Measurements from ENCODE around the gene CREG1.
A peak's percentile ranks its signal among the peaks of the same experiment; 100 is the strongest.

CREG1 gene

GRCh38 chr1:167544447-167545093 lies 9.0 kb downstream of the CREG1 start:
- H2AFZ ChIP-seq (ENCODE audit: insufficient read depth, low read length, poor library complexity) = no peak overlapping the region
- H3K36me3 ChIP-seq (ENCODE audit: control insufficient read depth in 1 of 2, insufficient read depth in 2 of 2, low read length in 2 of 2) = peaks cover 4 to 16% of the 10 kb centered on the region in 2 experiments
- DNase-seq = peak in 1 of 2 donors; percentile 22
- no peak overlapping the region for H3K4ac ChIP-seq (ENCODE audit: low read depth, low read length)
- no peak overlapping the region for H2BK5ac ChIP-seq (ENCODE audit: low read depth, low read length, poor library complexity)
- no peaks in the 10 kb centered on the region for H3K79me1 ChIP-seq (ENCODE audit: low read length)
- no peak overlapping the region for H3K18ac ChIP-seq (ENCODE audit: low read length)
- H2BK120ac ChIP-seq (ENCODE audit: insufficient read depth, low read length, poor library complexity) = no peak overlapping the region
- H3K4me2 ChIP-seq (ENCODE audit: low read length) = no peak overlapping the region
- H3K79me2 ChIP-seq (ENCODE audit: control insufficient read depth, insufficient read depth, low read length, poor library complexity) = peaks cover 2% of the 10 kb centered on the region
- H3K23ac ChIP-seq (ENCODE audit: low read length) = no peak overlapping the region
- no peak overlapping the region for H3K9ac ChIP-seq (ENCODE audit: low read length)
- H3K27me3 ChIP-seq (ENCODE audit: insufficient read depth, low read length) = no peaks in the 10 kb centered on the region
- H3K14ac ChIP-seq (ENCODE audit: low read length) = no peak overlapping the region
- no peak overlapping the region for H2BK12ac ChIP-seq (ENCODE audit: low read length)
- no peak overlapping the region for H3K4me3 ChIP-seq (ENCODE audit: low read depth, low read length)
- H3K27ac ChIP-seq (ENCODE audit: low read depth, low read length) = no peak overlapping the region
- peaks cover 0 to 4% of the 10 kb centered on the region in 2 experiments for H3K4me1 ChIP-seq (ENCODE audit: control insufficient read depth in 1 of 2, insufficient read depth in 2 of 2, low read length in 2 of 2)
- WGBS (ENCODE audit: extremely low coverage, insufficient coverage, insufficient read length) = no CpG with 5 or more reads among the region's 3 CpGs
- no peaks in the 10 kb centered on the region for H3K9me3 ChIP-seq (ENCODE audit: insufficient read depth, low read depth, low read length)
- H4K8ac ChIP-seq (ENCODE audit: low read depth, low read length) = no peak overlapping the region
- no peak overlapping the region for H4K12ac ChIP-seq (ENCODE audit: low read depth, low read length)
- no peak overlapping the region for H4K91ac ChIP-seq (ENCODE audit: low read depth, low read length)
- H2AK5ac ChIP-seq (ENCODE audit: low read length) = no peak overlapping the region

- peaks cover 4 to 16% of the 10 kb centered on the region in 2 experiments for H3K36me3 ChIP-seq (ENCODE audit: control insufficient read depth in 1 of 2, insufficient read depth in 2 of 2, low read length in 2 of 2)
- no peak overlapping the region for H3K14ac ChIP-seq (ENCODE audit: low read length)
- H2BK5ac ChIP-seq (ENCODE audit: low read depth, low read length, poor library complexity) = no peak overlapping the region
- no peak overlapping the region for H3K23ac ChIP-seq (ENCODE audit: low read length)
- H2BK12ac ChIP-seq (ENCODE audit: low read length) = no peak overlapping the region
- no peak overlapping the region for H3K4ac ChIP-seq (ENCODE audit: low read depth, low read length)
- no peak overlapping the region for H2AK5ac ChIP-seq (ENCODE audit: low read length)
- H2BK120ac ChIP-seq (ENCODE audit: insufficient read depth, low read length, poor library complexity) = no peak overlapping the region
- no peaks in the 10 kb centered on the region for H3K9me3 ChIP-seq (ENCODE audit: insufficient read depth, low read depth, low read length)
- H4K91ac ChIP-seq (ENCODE audit: low read depth, low read length) = no peak overlapping the region
- no peak overlapping the region for H2AFZ ChIP-seq (ENCODE audit: insufficient read depth, low read length, poor library complexity)
- H3K4me3 ChIP-seq (ENCODE audit: low read depth, low read length) = no peak overlapping the region
- H4K12ac ChIP-seq (ENCODE audit: low read depth, low read length) = no peak overlapping the region
- no peak overlapping the region for H3K18ac ChIP-seq (ENCODE audit: low read length)
- no peaks in the 10 kb centered on the region for H3K79me1 ChIP-seq (ENCODE audit: low read length)
- peaks cover 0 to 4% of the 10 kb centered on the region in 2 experiments for H3K4me1 ChIP-seq (ENCODE audit: control insufficient read depth in 1 of 2, insufficient read depth in 2 of 2, low read length in 2 of 2)
- no peak overlapping the region for H4K8ac ChIP-seq (ENCODE audit: low read depth, low read length)
- peaks cover 2% of the 10 kb centered on the region for H3K79me2 ChIP-seq (ENCODE audit: control insufficient read depth, insufficient read depth, low read length, poor library complexity)
- H3K9ac ChIP-seq (ENCODE audit: low read length) = no peak overlapping the region
- DNase-seq = no peak
- H3K27ac ChIP-seq (ENCODE audit: low read depth, low read length) = no peak overlapping the region
- no peak overlapping the region for H3K4me2 ChIP-seq (ENCODE audit: low read length)
- WGBS (ENCODE audit: extremely low coverage, insufficient coverage, insufficient read length) = no CpG with 5 or more reads among the region's 13 CpGs
- no peaks in the 10 kb centered on the region for H3K27me3 ChIP-seq (ENCODE audit: insufficient read depth, low read length)
Observed at GRCh38 chr1:167543199-167543990, 10.2 kb downstream of the CREG1 start.

DNA sequence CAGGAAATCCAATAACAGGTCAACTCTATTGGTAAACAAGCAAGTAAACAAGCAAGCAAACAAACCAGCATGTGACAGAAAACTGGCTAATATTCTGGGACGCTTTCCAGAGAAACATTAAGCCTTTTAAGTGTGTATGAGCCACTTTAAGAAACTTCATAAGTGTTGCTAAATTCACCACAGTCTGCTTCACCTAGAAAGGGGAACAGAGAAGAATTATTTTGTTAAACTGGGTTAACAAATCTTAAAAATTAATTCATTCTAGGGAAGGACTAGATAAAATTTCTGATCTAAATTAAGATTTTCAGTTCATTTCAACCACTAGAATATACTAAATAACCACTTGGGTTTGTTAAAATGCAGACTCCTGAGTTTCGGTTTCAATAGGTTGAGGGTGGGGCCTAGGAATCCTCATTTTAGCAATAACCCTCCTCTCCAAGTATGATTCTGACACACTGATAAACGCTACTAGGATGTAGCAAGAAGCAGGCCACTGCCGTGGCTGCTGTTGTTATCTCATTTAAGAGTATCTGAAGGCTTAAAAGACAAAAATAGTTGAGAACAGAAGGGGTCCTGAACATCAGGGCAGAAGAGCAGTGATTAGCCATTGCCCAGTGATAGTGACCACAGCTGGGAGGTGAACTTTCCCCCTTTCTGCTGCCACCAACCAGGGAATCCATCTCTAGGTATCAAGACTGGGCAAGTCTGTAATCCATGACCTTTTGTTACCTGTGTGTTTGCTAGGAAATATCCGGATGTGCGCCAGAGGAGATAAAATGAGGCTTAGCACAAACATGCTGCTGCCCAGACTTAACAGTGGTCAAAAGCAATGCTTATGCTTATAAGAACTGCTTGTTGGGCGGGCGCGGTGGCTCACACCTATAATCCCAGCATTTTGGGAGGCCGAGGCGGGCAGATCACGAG lies 11.2 kb downstream of the CREG1 start:
- Histone ChIP-seq H4K91ac (ENCODE audit: low read depth, low read length) (no peak overlapping the region), H3K79me2 (ENCODE audit: control insufficient read depth, insufficient read depth, low read length, poor library complexity) (peaks cover 2% of the 10 kb centered on the region), H3K18ac (ENCODE audit: low read length) (no peak overlapping the region), H2BK120ac (ENCODE audit: insufficient read depth, low read length, poor library complexity) (no peak overlapping the region), H3K4me3 (ENCODE audit: low read depth, low read length) (no peak overlapping the region), H3K9me3 (ENCODE audit: insufficient read depth, low read depth, low read length) (no peaks in the 10 kb centered on the region), H3K36me3 (ENCODE audit: control insufficient read depth in 1 of 2, insufficient read depth in 2 of 2, low read length in 2 of 2) (peaks cover 4 to 16% of the 10 kb centered on the region in 2 experiments), H3K4me1 (ENCODE audit: control insufficient read depth in 1 of 2, insufficient read depth in 2 of 2, low read length in 2 of 2) (peaks cover 0 to 4% of the 10 kb centered on the region in 2 experiments), H3K4ac (ENCODE audit: low read depth, low read length) (no peak overlapping the region), H3K14ac (ENCODE audit: low read length) (no peak overlapping the region), H4K8ac (ENCODE audit: low read depth, low read length) (no peak overlapping the region), H2BK12ac (ENCODE audit: low read length) (no peak overlapping the region), H3K4me2 (ENCODE audit: low read length) (no peak overlapping the region), H3K27me3 (ENCODE audit: insufficient read depth, low read length) (no peaks in the 10 kb centered on the region), H2AFZ (ENCODE audit: insufficient read depth, low read length, poor library complexity) (no peak overlapping the region), H3K9ac (ENCODE audit: low read length) (no peak overlapping the region), H4K12ac (ENCODE audit: low read depth, low read length) (no peak overlapping the region), H2BK5ac (ENCODE audit: low read depth, low read length, poor library complexity) (no peak overlapping the region), H3K23ac (ENCODE audit: low read length) (no peak overlapping the region), H3K27ac (ENCODE audit: low read depth, low read length) (no peak overlapping the region), H3K79me1 (ENCODE audit: low read length) (no peaks in the 10 kb centered on the region), H2AK5ac (ENCODE audit: low read length) (no peak overlapping the region)
- no CpG with 5 or more reads among the region's 12 CpGs for WGBS (ENCODE audit: extremely low coverage, insufficient coverage, insufficient read length)
- DNase-seq = no peak

DNA sequence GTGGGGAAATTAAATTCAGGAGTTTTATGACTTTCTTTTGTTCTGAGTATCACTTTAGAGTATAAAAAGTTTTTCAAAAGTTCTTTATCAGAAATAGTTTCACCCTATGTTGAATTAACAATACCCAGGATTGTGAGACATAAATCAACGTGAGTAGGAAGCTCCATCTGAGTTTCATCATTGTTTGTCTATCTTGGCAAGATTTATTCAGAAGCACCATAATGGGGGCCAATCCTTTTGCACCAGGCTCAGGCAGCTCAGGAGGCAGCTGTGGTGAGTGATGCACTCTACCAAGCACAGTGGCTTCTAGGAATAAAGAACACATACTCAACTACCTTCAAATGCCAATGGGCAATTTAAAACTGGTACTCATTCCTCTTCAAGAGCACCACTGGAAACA lies 12.0 kb downstream of the CREG1 start:
- peaks cover 4 to 14% of the 10 kb centered on the region in 2 experiments for H3K36me3 ChIP-seq (ENCODE audit: control insufficient read depth in 1 of 2, insufficient read depth in 2 of 2, low read length in 2 of 2)
- H3K4me3 ChIP-seq (ENCODE audit: low read depth, low read length) = no peak overlapping the region

More for the DNA sequence above, 12.0 kb downstream of the CREG1 start:
- H3K14ac ChIP-seq (ENCODE audit: low read length) = no peak overlapping the region
- DNase-seq = no peak
- peaks cover 2% of the 10 kb centered on the region for H3K79me2 ChIP-seq (ENCODE audit: control insufficient read depth, insufficient read depth, low read length, poor library complexity)
- no peak overlapping the region for H2BK120ac ChIP-seq (ENCODE audit: insufficient read depth, low read length, poor library complexity)
- H3K4me1 ChIP-seq (ENCODE audit: control insufficient read depth in 1 of 2, insufficient read depth in 2 of 2, low read length in 2 of 2) = peaks cover 0 to 4% of the 10 kb centered on the region in 2 experiments
- no peak overlapping the region for H2BK5ac ChIP-seq (ENCODE audit: low read depth, low read length, poor library complexity)
- no peak overlapping the region for H3K4me2 ChIP-seq (ENCODE audit: low read length)
- no peaks in the 10 kb centered on the region for H3K79me1 ChIP-seq (ENCODE audit: low read length)
- no peak overlapping the region for H4K8ac ChIP-seq (ENCODE audit: low read depth, low read length)
- H3K23ac ChIP-seq (ENCODE audit: low read length) = no peak overlapping the region
- H3K27ac ChIP-seq (ENCODE audit: low read depth, low read length) = no peak overlapping the region
- no CpG with 5 or more reads among the region's 1 CpG for WGBS (ENCODE audit: extremely low coverage, insufficient coverage, insufficient read length)
- H3K27me3 ChIP-seq (ENCODE audit: insufficient read depth, low read length) = no peaks in the 10 kb centered on the region
- no peak overlapping the region for H2AK5ac ChIP-seq (ENCODE audit: low read length)
- no peak overlapping the region for H4K91ac ChIP-seq (ENCODE audit: low read depth, low read length)
- no peak overlapping the region for H2BK12ac ChIP-seq (ENCODE audit: low read length)
- no peak overlapping the region for H3K9ac ChIP-seq (ENCODE audit: low read length)
- H3K4ac ChIP-seq (ENCODE audit: low read depth, low read length) = no peak overlapping the region
- no peak overlapping the region for H4K12ac ChIP-seq (ENCODE audit: low read depth, low read length)
- no peaks in the 10 kb centered on the region for H3K9me3 ChIP-seq (ENCODE audit: insufficient read depth, low read depth, low read length)
- no peak overlapping the region for H3K18ac ChIP-seq (ENCODE audit: low read length)
- no peak overlapping the region for H2AFZ ChIP-seq (ENCODE audit: insufficient read depth, low read length, poor library complexity)

Data from trophoblast cell (in vitro differentiated cells and primary cell).